ENCODE data around the gene WFDC5.
"Not testable (repeated sequence)": the region's sequence is repeated elsewhere in the genome, so short reads cannot be mapped to it uniquely, and the experiment has no call there.

The WFDC5 gene

GRCh38 chr20:45087097-45087790 is 27.7 kb downstream of the WFDC5 start:
- no peak for DNase-seq

- DNase-seq: no peak
Observed at GRCh38 chr20:45085867-45086266, 29.1 kb downstream of the WFDC5 start.

GRCh38 chr20:45085289-45085688 is 29.7 kb downstream of the WFDC5 start:
- DNase-seq: no peak

GRCh38 chr20:45083127-45083526 is 31.8 kb downstream of the WFDC5 start:
- no peak for DNase-seq

- no peak for DNase-seq
Observed at GRCh38 chr20:45082468-45082867, 32.5 kb downstream of the WFDC5 start.

- DNase-seq: no peak
Observed at GRCh38 chr20:45080867-45081624, 33.9 kb downstream of the WFDC5 start.

- no peak for DNase-seq
Observed at GRCh38 chr20:45077559-45077958, 37.4 kb downstream of the WFDC5 start.

- no peak for DNase-seq
Observed at GRCh38 chr20:45073221-45073620, 41.8 kb downstream of the WFDC5 start.

- DNase-seq: no peak
Observed at GRCh38 chr20:45072066-45072465, 42.9 kb downstream of the WFDC5 start.

- no peak for DNase-seq
Observed at GRCh38 chr20:45070932-45071632, 43.9 kb downstream of the WFDC5 start.

GRCh38 chr20:45069261-45069660 is 45.7 kb downstream of the WFDC5 start:
- no peak for DNase-seq

- DNase-seq: no peak
Observed at GRCh38 chr20:45067558-45067957, 47.4 kb downstream of the WFDC5 start.

GRCh38 chr20:45067087-45067486 is 47.9 kb downstream of the WFDC5 start:
- DNase-seq: no peak

- no peak for DNase-seq
Observed at GRCh38 chr20:45066372-45066771, 48.6 kb downstream of the WFDC5 start.

GRCh38 chr20:45064812-45065211 is 50.2 kb downstream of the WFDC5 start:
- DNase-seq: no peak

- not testable (repeated sequence) for DNase-seq
Observed at GRCh38 chr20:45063107-45063506, 51.9 kb downstream of the WFDC5 start.

GRCh38 chr20:45061244-45061643 is 53.7 kb downstream of the WFDC5 start:
- DNase-seq: no peak

GRCh38 chr20:45060294-45060693 is 54.7 kb downstream of the WFDC5 start:
- DNase-seq: no peak

Data from stimulated activated CD8-positive, alpha-beta memory T cell treated with anti-CD3 and anti-CD28 coated beads, Interleukin-4, amount 100 ng/mL, for 48 hours (primary cell).